Sigmoid colon (tissue), 7 donors: ENCODE measurements around the gene HVCN1. TPM values are rescaled to one million over a fixed set of nuclear protein-coding genes. Genes with fewer than 3 reads are reported as not detected.

ENCODE experiments used
- DNase-seq: peaks from one replicate; pipeline ENCODE4 v3.0.0-alpha.2; 2019
- H3K27ac ChIP-seq, 4 donors: fragments of 200-600 bp; sonication (generic); one replicate each; pipeline ENCODE4 v1.5.1; 2016 to 2019; ENCODE audit warnings: mild to moderate bottlenecking in 1 of 4
- H3K27me3 ChIP-seq, 3 donors: fragments of 200-600 bp; sonication (generic); one replicate each; pipeline ENCODE4 v1.5.1; 2019; ENCODE audit warnings: mild to moderate bottlenecking in 1 of 3
- H3K36me3 ChIP-seq, 4 donors: fragments of 200-600 bp; sonication (generic); one replicate each; pipeline ENCODE4 v1.5.1; 2016 to 2019
- H3K4me1 ChIP-seq, 4 donors: fragments of 200-600 bp; sonication (generic); one replicate each; pipeline ENCODE4 v1.5.1; 2017 to 2019
- H3K4me3 ChIP-seq, 4 donors: fragments of 200-600 bp; sonication (generic); one replicate each; pipeline ENCODE4 v1.5.1; 2017 to 2019; ENCODE audit warnings: mild to moderate bottlenecking in 2 of 4, moderate library complexity in 1 of 4
- H3K9me3 ChIP-seq, 4 donors: fragments of 200-600 bp in 3 of 4; sonication (generic) in 3 of 4; one replicate each; pipeline versions ENCODE4 v1.5.1 to v1.6.1; 2013 to 2019
- CTCF ChIP-seq, 4 experiments: fragments of 450-650 bp in 3 of 4; fragments of 200-600 bp in 1 of 4; IDR thresholded peaks; one replicate each; pipeline ENCODE4 v1.5.1; 2016 to 2019; ENCODE audit warnings: antibody characterized with exemption in 4 of 4, mild to moderate bottlenecking in 3 of 4, moderate library complexity in 2 of 4
- EP300 ChIP-seq, 4 donors: sonication (generic); formaldehyde crosslinking; IDR thresholded peaks; one replicate each; pipeline ENCODE4 v1.6.1; 2017; ENCODE audit warnings: antibody characterized with exemption in 4 of 4
- POLR2A ChIP-seq, 2 donors: fragments of 450-650 bp; IDR thresholded peaks; one replicate each; pipeline ENCODE4 v1.6.1; 2016; ENCODE audit warnings: antibody characterized with exemption in 2 of 2, mild to moderate bottlenecking in 2 of 2, moderate library complexity in 2 of 2
- POLR2AphosphoS5 ChIP-seq, 4 donors: sonication (generic); formaldehyde crosslinking; IDR thresholded peaks; one replicate each; pipeline ENCODE4 v1.6.1; 2017; ENCODE audit warnings: antibody characterized with exemption in 4 of 4
- WGBS, 2 donors: extraction: QIAGEN DNeasy Blood & Tissue Kit; methylation state at CpG; one replicate each; pipeline ENCODE4 v1.1.7; 2013; 5-methylcytosine and 5-hydroxymethylcytosine counted together
- intact Hi-C: fragments of 100-400 bp; cut with DNase I; formaldehyde crosslinking; loops from one replicate; pipeline ENCODE4 v1.15.1; 2023
- polyA plus RNA-seq, 3 donors: library from polyadenylated mRNA; stranded (reverse); fragments of 200-250 nt; gene quantifications; one replicate each; pipeline ENCODE4 v1.2.3, GENCODE V29; 2013
- total RNA-seq, 4 donors: library from RNA; depleted of rRNA; stranded (reverse); fragments of >200 nt; gene quantifications; one replicate each; pipeline ENCODE4 v1.1.0, GENCODE V29; 2016
- donor health status: healthy with polysubstance abuse.
- donor health status: Bipolar disorder and iron deficiency.
- donor health status: healthy.

Gene HVCN1
- total and polyA plus RNA-seq, 7 donors: 1.8 to 26.3 (median 5.7) TPM

- no peak overlapping the region for H3K27ac ChIP-seq
- H3K27me3 ChIP-seq: no peaks in the 10 kb centered on the region
- peaks cover 0 to 3% (median 1%) of the 10 kb centered on the region in 4 donors for H3K9me3 ChIP-seq
- intact Hi-C loops: no loop called here
- no peaks in the 10 kb centered on the region for H3K4me1 ChIP-seq
- DNase-seq: no peak
- 94 to 95% methylated on average over 12 of the region's 12 CpGs for WGBS, 2 donors
- TF ChIP-seq CTCF (IDR thresholded peaks at IDR 0.05) (no peak), POLR2A (IDR thresholded peaks at IDR 0.05) (no peak), EP300 (IDR thresholded peaks at IDR 0.05) (no peak), POLR2AphosphoS5 (IDR thresholded peaks at IDR 0.05) (no peak)
- H3K36me3 ChIP-seq: no peaks in the 10 kb centered on the region
- H3K4me3 ChIP-seq: no peak overlapping the region
Observed at GRCh38 chr12:110679201-110679600, 9.7 kb downstream of the HVCN1 start.

- Histone ChIP-seq H3K36me3 (no peaks in the 10 kb centered on the region), H3K27me3 (no peaks in the 10 kb centered on the region), H3K9me3 (peaks cover 0 to 3% (median 1%) of the 10 kb centered on the region in 4 donors), H3K4me3 (no peak overlapping the region), H3K4me1 (no peaks in the 10 kb centered on the region), H3K27ac (peak overlapping the region in 1 of 4 donors; percentile 18)
- WGBS, 2 donors: 78 to 94% methylated on average over 4 of the region's 4 CpGs
- no peak for DNase-seq
- intact Hi-C loops: no loop called here
- no peak for TF ChIP-seq POLR2A (IDR thresholded peaks at IDR 0.05)
- no peak for TF ChIP-seq POLR2AphosphoS5 (IDR thresholded peaks at IDR 0.05)
- no peak for TF ChIP-seq CTCF (IDR thresholded peaks at IDR 0.05)
- no peak for TF ChIP-seq EP300 (IDR thresholded peaks at IDR 0.05)
Observed at GRCh38 chr12:110677982-110678381, 10.9 kb downstream of the HVCN1 start.

- no peak for TF ChIP-seq POLR2AphosphoS5 (IDR thresholded peaks at IDR 0.05)
- TF ChIP-seq CTCF (IDR thresholded peaks at IDR 0.05): no peak
- TF ChIP-seq EP300 (IDR thresholded peaks at IDR 0.05): no peak
- no peak for TF ChIP-seq POLR2A (IDR thresholded peaks at IDR 0.05)
- WGBS, 2 donors: 48 to 78% methylated on average over 5 of the region's 5 CpGs
- no peak overlapping the region for H3K4me3 ChIP-seq
- no peaks in the 10 kb centered on the region for H3K27me3 ChIP-seq
- DNase-seq: no peak
- no peaks in the 10 kb centered on the region for H3K36me3 ChIP-seq
- peaks cover 0 to 3% (median 1%) of the 10 kb centered on the region in 4 donors for H3K9me3 ChIP-seq
- intact Hi-C loops: no loop called here
- peak overlapping the region in 1 of 4 donors; percentile 18 for H3K27ac ChIP-seq
- no peaks in the 10 kb centered on the region for H3K4me1 ChIP-seq
Observed at GRCh38 chr12:110677206-110677911, 11.6 kb downstream of the HVCN1 start.

GRCh38 chr12:110676171-110676570 lies 12.7 kb downstream of the HVCN1 start:
- H3K27ac ChIP-seq: no peak overlapping the region
- no peaks in the 10 kb centered on the region for H3K36me3 ChIP-seq
- DNase-seq: no peak
- no peaks in the 10 kb centered on the region for H3K27me3 ChIP-seq
- no peaks in the 10 kb centered on the region for H3K4me1 ChIP-seq
- WGBS, 2 donors: 85 to 89% methylated on average over 4 of the region's 4 CpGs
- peaks cover 0 to 3% (median 1%) of the 10 kb centered on the region in 4 donors for H3K9me3 ChIP-seq
- intact Hi-C loops: no loop called here
- TF ChIP-seq CTCF (IDR thresholded peaks at IDR 0.05) (no peak), POLR2AphosphoS5 (IDR thresholded peaks at IDR 0.05) (no peak), POLR2A (IDR thresholded peaks at IDR 0.05) (no peak), EP300 (IDR thresholded peaks at IDR 0.05) (no peak)
- H3K4me3 ChIP-seq: no peak overlapping the region
